ENCODE measurements around the gene RPL29.

RPL29 gene

GRCh38 chr3:52006820-52007133 lies 11.1 kb upstream of the RPL29 start:
- H3K4me3 ChIP-seq (ENCODE audit: low read depth, low read length), result no peak overlapping the region
- no peak for TF ChIP-seq CTCF (IDR thresholded peaks at IDR 0.05; ENCODE audit: low read depth, low read length)
- in situ Hi-C loops (cut with HindIII; ENCODE audit: low sequenced_read_pairs), result no loop called here
- no peak for DNase-seq (ENCODE audit: low read depth, low spot score)

GRCh38 chr3:52006017-52006819 lies 10.5 kb upstream of the RPL29 start:
- in situ Hi-C loops (cut with HindIII; ENCODE audit: low sequenced_read_pairs), result no loop called here
- H3K4me3 ChIP-seq (ENCODE audit: low read depth, low read length), result no peak overlapping the region
- no peak for DNase-seq (ENCODE audit: low read depth, low spot score)
- no peak for TF ChIP-seq CTCF (IDR thresholded peaks at IDR 0.05; ENCODE audit: low read depth, low read length)

GRCh38 chr3:52005571-52005986 lies 9.9 kb upstream of the RPL29 start:
- peak; percentile 47 for DNase-seq (ENCODE audit: low read depth, low spot score)
- no peak overlapping the region for H3K4me3 ChIP-seq (ENCODE audit: low read depth, low read length)
- in situ Hi-C loops (cut with HindIII; ENCODE audit: low sequenced_read_pairs), result no loop called here
- TF ChIP-seq CTCF (IDR thresholded peaks at IDR 0.05; ENCODE audit: low read depth, low read length), result no peak

- no peak overlapping the region for H3K4me3 ChIP-seq (ENCODE audit: low read depth, low read length)
- DNase-seq (ENCODE audit: low read depth, low spot score), result no peak
- in situ Hi-C loops (cut with HindIII; ENCODE audit: low sequenced_read_pairs), result no loop called here
- no peak for TF ChIP-seq CTCF (IDR thresholded peaks at IDR 0.05; ENCODE audit: low read depth, low read length)
Observed at GRCh38 chr3:52004906-52005395, 9.3 kb upstream of the RPL29 start.

GRCh38 chr3:52004163-52004787 lies 8.6 kb upstream of the RPL29 start:
- DNase-seq (ENCODE audit: low read depth, low spot score), result peak; percentile 46
- in situ Hi-C loops (cut with HindIII; ENCODE audit: low sequenced_read_pairs), result no loop called here
- TF ChIP-seq CTCF (IDR thresholded peaks at IDR 0.05; ENCODE audit: low read depth, low read length), result peak; percentile 80
- H3K4me3 ChIP-seq (ENCODE audit: low read depth, low read length), result no peak overlapping the region

- no peak overlapping the region for H3K4me3 ChIP-seq (ENCODE audit: low read depth, low read length)
- DNase-seq (ENCODE audit: low read depth, low spot score), result no peak
- no peak for TF ChIP-seq CTCF (IDR thresholded peaks at IDR 0.05; ENCODE audit: low read depth, low read length)
- in situ Hi-C loops (cut with HindIII; ENCODE audit: low sequenced_read_pairs), result no loop called here
Observed at GRCh38 chr3:52002748-52003147, 7.1 kb upstream of the RPL29 start.

Measured in astrocyte of the spinal cord (primary cell).